Peyer's patch (tissue), 4 donors: ENCODE data around the gene ARHGAP21. TPM values are rescaled to one million over a fixed set of nuclear protein-coding genes. Genes with fewer than 3 reads are reported as not detected.
"Not testable (repeated sequence)": the region's sequence is repeated elsewhere in the genome, so short reads cannot be mapped to it uniquely, and the experiment has no call there.

Source experiments
- DNase-seq, 3 donors: peaks; one replicate each; pipeline ENCODE4 v3.0.0-alpha.2; 2017 to 2019
- H3K27ac ChIP-seq, 4 donors: fragments of 200-600 bp; sonication (generic); one replicate each; pipeline ENCODE4 v1.5.1; 2016 to 2019
- H3K27me3 ChIP-seq, 2 donors: fragments of 200-600 bp; sonication (generic); one replicate each; pipeline ENCODE4 v1.5.1; 2019
- H3K36me3 ChIP-seq, 3 donors: fragments of 200-600 bp; sonication (generic); one replicate each; pipeline ENCODE4 v1.5.1; 2016 to 2019
- H3K4me1 ChIP-seq, 4 donors: fragments of 200-600 bp; sonication (generic); one replicate each; pipeline ENCODE4 v1.5.1; 2016 to 2019
- H3K4me3 ChIP-seq, 4 donors: fragments of 200-600 bp; sonication (generic); 1 replicate in 3 of 4; 2 replicates in 1 of 4; pipeline ENCODE4 v1.5.1; 2016 to 2019; ENCODE audit warnings: mild to moderate bottlenecking in 1 of 4
- H3K9me3 ChIP-seq, 4 donors: fragments of 200-600 bp; sonication (generic); one replicate each; pipeline ENCODE4 v1.5.1; 2016 to 2019; ENCODE audit warnings: mild to moderate bottlenecking in 1 of 4
- CTCF ChIP-seq, 6 experiments: fragments of 450-650 bp in 4 of 6; fragments of 200-600 bp in 2 of 6; sonication (generic) in 1 of 6; IDR thresholded peaks; one replicate each; pipeline ENCODE4 v1.5.1; 2017 to 2019; ENCODE audit warnings: antibody characterized with exemption in 6 of 6, mild to moderate bottlenecking in 3 of 6, moderate library complexity in 1 of 6
- POLR2A ChIP-seq, 2 donors: fragments of 450-650 bp; IDR thresholded peaks; one replicate each; pipeline ENCODE4 v1.5.1; 2017; ENCODE audit warnings: antibody characterized with exemption in 2 of 2, mild to moderate bottlenecking in 2 of 2, moderate library complexity in 2 of 2
- total RNA-seq, 4 donors: library from RNA; depleted of rRNA; stranded (reverse); fragments of >200 nt; gene quantifications; one replicate each; pipeline ENCODE4 v1.1.0, GENCODE V29; 2016

Gene ARHGAP21
- total RNA-seq, 4 donors from 2014 or later: 64.8 to 91.6 (median 69.8) TPM

- TF ChIP-seq POLR2A (IDR thresholded peaks at IDR 0.05): no peak
- no peak for TF ChIP-seq CTCF (IDR thresholded peaks at IDR 0.05)
- no peaks in the 10 kb centered on the region for H3K27me3 ChIP-seq
- H3K36me3 ChIP-seq: no peaks in the 10 kb centered on the region
- H3K4me1 ChIP-seq: no peaks in the 10 kb centered on the region
- no peak overlapping the region for H3K27ac ChIP-seq
- H3K4me3 ChIP-seq: no peak overlapping the region
- no peaks in the 10 kb centered on the region for H3K9me3 ChIP-seq
- no peak for DNase-seq
Observed at GRCh38 chr10:24759672-24760071, 36.0 kb upstream of the ARHGAP21 start.

GRCh38 chr10:24758254-24758653 lies 34.6 kb upstream of the ARHGAP21 start:
- DNase-seq, H3K4me3 ChIP-seq, H3K27ac ChIP-seq, H3K27me3 ChIP-seq, H3K9me3 ChIP-seq, H3K4me1 ChIP-seq, H3K36me3 ChIP-seq: not testable (repeated sequence)

GRCh38 chr10:24756283-24756682 lies 32.6 kb upstream of the ARHGAP21 start:
- no peaks in the 10 kb centered on the region for H3K9me3 ChIP-seq
- no peaks in the 10 kb centered on the region for H3K27me3 ChIP-seq
- H3K4me1 ChIP-seq: no peaks in the 10 kb centered on the region
- H3K4me3 ChIP-seq: no peak overlapping the region
- no peak for DNase-seq
- no peak overlapping the region for H3K27ac ChIP-seq
- TF ChIP-seq POLR2A (IDR thresholded peaks at IDR 0.05): no peak
- TF ChIP-seq CTCF (IDR thresholded peaks at IDR 0.05): no peak
- no peaks in the 10 kb centered on the region for H3K36me3 ChIP-seq

GRCh38 chr10:24751716-24752115 lies 28.0 kb upstream of the ARHGAP21 start:
- Histone ChIP-seq H3K27ac (no peak overlapping the region), H3K4me1 (no peaks in the 10 kb centered on the region), H3K36me3 (no peaks in the 10 kb centered on the region), H3K4me3 (no peak overlapping the region), H3K27me3 (no peaks in the 10 kb centered on the region), H3K9me3 (no peaks in the 10 kb centered on the region)
- TF ChIP-seq CTCF (IDR thresholded peaks at IDR 0.05) (no peak), POLR2A (IDR thresholded peaks at IDR 0.05) (no peak)
- no peak for DNase-seq

- no peaks in the 10 kb centered on the region for H3K27me3 ChIP-seq
- TF ChIP-seq POLR2A (IDR thresholded peaks at IDR 0.05) (no peak), CTCF (IDR thresholded peaks at IDR 0.05) (no peak)
- H3K4me1 ChIP-seq: no peaks in the 10 kb centered on the region
- no peak for DNase-seq
- no peak overlapping the region for H3K27ac ChIP-seq
- H3K9me3 ChIP-seq: no peaks in the 10 kb centered on the region
- H3K36me3 ChIP-seq: no peaks in the 10 kb centered on the region
- no peak overlapping the region for H3K4me3 ChIP-seq
Observed at GRCh38 chr10:24750695-24751094, 27.0 kb upstream of the ARHGAP21 start.

- TF ChIP-seq CTCF (IDR thresholded peaks at IDR 0.05): no peak
- TF ChIP-seq POLR2A (IDR thresholded peaks at IDR 0.05): no peak
- no peaks in the 10 kb centered on the region for H3K4me1 ChIP-seq
- no peaks in the 10 kb centered on the region for H3K36me3 ChIP-seq
- H3K27ac ChIP-seq: no peak overlapping the region
- no peak for DNase-seq
- H3K27me3 ChIP-seq: no peaks in the 10 kb centered on the region
- no peaks in the 10 kb centered on the region for H3K9me3 ChIP-seq
- no peak overlapping the region for H3K4me3 ChIP-seq
Observed at GRCh38 chr10:24748214-24748613, 24.5 kb upstream of the ARHGAP21 start.
